Mesothelial cell of epicardium (in vitro differentiated cells): Measurements from ENCODE around the gene ALG10B. TPM values are rescaled to one million over a fixed set of nuclear protein-coding genes. Genes with fewer than 3 reads are reported as not detected.

Source experiments
- DNase-seq, 2 experiments: peaks; one replicate each; pipeline ENCODE4 v3.0.0; 2021; ENCODE audit warnings: low spot score in 2 of 2; ENCODE audit not compliant: unreplicated experiment in 2 of 2
- H3K27ac Mint-ChIP-seq: 2 replicates; pipeline ENCODE4 v1.8.0; 2021; ENCODE audit warnings: mixed read lengths
- H3K27me3 Mint-ChIP-seq: 2 replicates; pipeline ENCODE4 v1.8.0; 2021; ENCODE audit warnings: low read depth, mixed read lengths
- H3K36me3 Mint-ChIP-seq: 2 replicates; pipeline ENCODE4 v1.8.0; 2021; ENCODE audit warnings: mixed read lengths
- H3K4me1 Mint-ChIP-seq: 2 replicates; pipeline ENCODE4 v1.8.0; 2021; ENCODE audit warnings: mixed read lengths
- H3K4me3 Mint-ChIP-seq: 2 replicates; pipeline ENCODE4 v1.8.0; 2021; ENCODE audit warnings: mild to moderate bottlenecking, moderate library complexity, mixed read lengths
- H3K9me3 Mint-ChIP-seq: 2 replicates; pipeline ENCODE4 v1.8.0; 2021; ENCODE audit warnings: mixed read lengths
- total RNA-seq: library from RNA; stranded (reverse); gene quantifications from 3 replicates; pipeline ENCODE4 v1.2.1, GENCODE V29; 2021
- TF ChIP-seq, protein P1 (sequence below): fragments of 200-600 bp; sonication (generic); IDR thresholded peaks from one replicate; pipeline ENCODE4 v1.5.0; 2021; ENCODE audit warnings: antibody characterized with exemption; ENCODE audit not compliant: unreplicated experiment

Gene ALG10B
- total RNA-seq, 1 donor from 2014 or later = 18.1 TPM

DNA sequence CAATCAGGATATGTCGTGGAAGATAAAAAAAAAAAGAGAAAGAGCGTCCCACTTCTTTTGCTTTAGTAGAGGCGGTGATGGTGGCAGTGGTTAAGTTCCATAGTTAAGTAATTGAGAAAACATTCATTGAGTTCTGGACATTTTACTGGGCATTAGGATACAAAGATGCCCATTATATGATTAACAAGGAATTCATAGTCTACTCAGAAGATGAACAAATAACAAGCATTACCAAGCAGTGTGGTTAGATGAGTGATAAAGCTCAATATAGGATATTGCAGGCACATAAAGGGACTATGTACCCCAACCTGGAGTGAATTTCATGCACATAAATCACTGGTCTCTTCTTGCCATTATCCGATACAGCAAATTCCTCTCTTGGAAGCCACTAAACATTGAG, 53.7 kb downstream of the ALG10B start:
- Mint-ChIP-seq H3K36me3 (no peaks in the 10 kb centered on the region), H3K27me3 (no peaks in the 10 kb centered on the region), H3K4me1 (no peaks in the 10 kb centered on the region), H3K9me3 (no peaks in the 10 kb centered on the region), H3K4me3 (no peak overlapping the region), H3K27ac (no peak overlapping the region)
- TF ChIP-seq, protein P1, sequence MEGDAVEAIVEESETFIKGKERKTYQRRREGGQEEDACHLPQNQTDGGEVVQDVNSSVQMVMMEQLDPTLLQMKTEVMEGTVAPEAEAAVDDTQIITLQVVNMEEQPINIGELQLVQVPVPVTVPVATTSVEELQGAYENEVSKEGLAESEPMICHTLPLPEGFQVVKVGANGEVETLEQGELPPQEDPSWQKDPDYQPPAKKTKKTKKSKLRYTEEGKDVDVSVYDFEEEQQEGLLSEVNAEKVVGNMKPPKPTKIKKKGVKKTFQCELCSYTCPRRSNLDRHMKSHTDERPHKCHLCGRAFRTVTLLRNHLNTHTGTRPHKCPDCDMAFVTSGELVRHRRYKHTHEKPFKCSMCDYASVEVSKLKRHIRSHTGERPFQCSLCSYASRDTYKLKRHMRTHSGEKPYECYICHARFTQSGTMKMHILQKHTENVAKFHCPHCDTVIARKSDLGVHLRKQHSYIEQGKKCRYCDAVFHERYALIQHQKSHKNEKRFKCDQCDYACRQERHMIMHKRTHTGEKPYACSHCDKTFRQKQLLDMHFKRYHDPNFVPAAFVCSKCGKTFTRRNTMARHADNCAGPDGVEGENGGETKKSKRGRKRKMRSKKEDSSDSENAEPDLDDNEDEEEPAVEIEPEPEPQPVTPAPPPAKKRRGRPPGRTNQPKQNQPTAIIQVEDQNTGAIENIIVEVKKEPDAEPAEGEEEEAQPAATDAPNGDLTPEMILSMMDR = no peak
- DNase-seq = no peak

DNA sequence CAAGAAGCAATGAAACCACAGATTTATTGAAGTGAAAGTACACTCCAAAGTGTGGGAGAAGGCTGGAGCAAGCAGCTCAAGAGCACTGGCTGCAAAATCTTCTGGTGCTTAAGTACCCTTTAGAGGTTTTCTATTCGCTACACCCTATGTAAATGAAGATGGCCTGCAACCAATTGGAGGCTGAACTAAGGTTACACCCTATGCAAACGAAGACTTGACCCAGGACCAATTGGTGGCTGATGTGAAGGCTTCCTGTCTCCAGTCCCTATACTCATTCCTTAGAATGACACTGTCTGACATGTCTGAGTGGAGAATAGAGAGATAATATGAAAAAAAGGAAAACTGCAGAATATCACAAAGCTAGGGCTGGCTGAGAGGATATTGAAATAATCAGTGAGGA, 57.2 kb downstream of the ALG10B start:
- H3K4me1 Mint-ChIP-seq = no peaks in the 10 kb centered on the region
- H3K9me3 Mint-ChIP-seq = peaks cover 22% of the 10 kb centered on the region
- no peak for DNase-seq
- TF ChIP-seq, protein P1 = no peak
- no peaks in the 10 kb centered on the region for H3K27me3 Mint-ChIP-seq
- no peaks in the 10 kb centered on the region for H3K36me3 Mint-ChIP-seq
- no peak overlapping the region for H3K27ac Mint-ChIP-seq
- H3K4me3 Mint-ChIP-seq = no peak overlapping the region

DNA sequence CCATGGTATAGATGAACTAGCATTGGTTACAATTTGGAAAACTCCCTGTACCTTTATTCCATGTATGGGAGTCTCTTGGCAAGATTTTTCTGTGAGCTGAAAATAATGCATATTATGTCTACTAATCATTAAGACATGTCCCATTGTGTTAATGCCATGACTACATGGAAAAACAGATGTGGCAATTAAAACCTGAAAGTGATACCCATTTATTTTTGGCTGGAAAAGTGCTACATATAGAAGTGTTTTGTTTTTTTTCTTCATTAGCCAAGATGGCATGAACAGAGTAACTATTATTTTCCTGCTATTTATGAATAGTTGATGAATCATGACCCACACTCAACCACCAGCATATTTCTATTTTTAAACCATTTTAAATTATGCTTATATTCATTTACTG, 58.2 kb downstream of the ALG10B start:
- Mint-ChIP-seq H3K4me1 (no peaks in the 10 kb centered on the region), H3K27ac (no peak overlapping the region), H3K4me3 (no peak overlapping the region), H3K36me3 (no peaks in the 10 kb centered on the region), H3K27me3 (no peaks in the 10 kb centered on the region), H3K9me3 (peaks cover 30% of the 10 kb centered on the region)
- no peak for DNase-seq
- TF ChIP-seq, protein P1 = no peak
